Measurements from ENCODE around the gene GREB1.

DNA sequence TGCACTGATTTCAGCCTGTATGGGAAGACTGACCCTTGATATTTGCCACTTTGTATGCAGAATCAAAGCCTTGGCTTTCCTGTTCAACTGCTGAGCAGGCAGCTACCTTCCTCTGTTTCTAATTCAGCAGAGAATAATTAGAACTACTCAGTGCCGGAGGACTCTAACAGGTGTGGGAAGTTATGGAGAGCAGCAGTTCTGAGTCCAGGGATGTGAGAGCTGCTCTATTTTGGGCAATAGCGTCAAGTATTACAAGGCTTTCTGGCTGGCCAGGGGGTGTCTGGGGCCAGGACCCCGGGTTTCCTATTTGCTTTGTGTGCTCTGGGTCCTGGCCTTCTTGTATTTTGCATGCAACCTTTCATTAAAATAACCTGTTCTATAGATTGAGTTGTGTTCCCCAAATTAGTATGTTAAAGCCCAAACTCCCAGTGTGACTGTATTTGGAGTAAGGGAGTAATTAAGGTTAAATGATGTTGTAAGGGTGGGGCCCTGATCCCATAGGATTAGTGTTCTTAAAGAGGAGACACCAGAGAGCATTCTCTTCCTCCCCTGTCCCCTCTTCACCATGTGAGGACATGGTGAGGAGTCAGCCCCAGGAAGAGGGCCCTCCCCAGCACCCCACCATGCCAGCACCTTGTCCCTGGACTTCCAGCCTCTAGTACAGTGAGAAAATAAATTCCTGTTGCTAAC is 141.7 kb downstream of the GREB1 start:
- TF ChIP-seq, protein P1, sequence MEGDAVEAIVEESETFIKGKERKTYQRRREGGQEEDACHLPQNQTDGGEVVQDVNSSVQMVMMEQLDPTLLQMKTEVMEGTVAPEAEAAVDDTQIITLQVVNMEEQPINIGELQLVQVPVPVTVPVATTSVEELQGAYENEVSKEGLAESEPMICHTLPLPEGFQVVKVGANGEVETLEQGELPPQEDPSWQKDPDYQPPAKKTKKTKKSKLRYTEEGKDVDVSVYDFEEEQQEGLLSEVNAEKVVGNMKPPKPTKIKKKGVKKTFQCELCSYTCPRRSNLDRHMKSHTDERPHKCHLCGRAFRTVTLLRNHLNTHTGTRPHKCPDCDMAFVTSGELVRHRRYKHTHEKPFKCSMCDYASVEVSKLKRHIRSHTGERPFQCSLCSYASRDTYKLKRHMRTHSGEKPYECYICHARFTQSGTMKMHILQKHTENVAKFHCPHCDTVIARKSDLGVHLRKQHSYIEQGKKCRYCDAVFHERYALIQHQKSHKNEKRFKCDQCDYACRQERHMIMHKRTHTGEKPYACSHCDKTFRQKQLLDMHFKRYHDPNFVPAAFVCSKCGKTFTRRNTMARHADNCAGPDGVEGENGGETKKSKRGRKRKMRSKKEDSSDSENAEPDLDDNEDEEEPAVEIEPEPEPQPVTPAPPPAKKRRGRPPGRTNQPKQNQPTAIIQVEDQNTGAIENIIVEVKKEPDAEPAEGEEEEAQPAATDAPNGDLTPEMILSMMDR (conservative IDR thresholded peaks at IDR 0.05; ENCODE audit: low read depth, low read length): no peak
- TF ChIP-seq EZH2 (IDR thresholded peaks at IDR 0.05; ENCODE audit: low read length, unreplicated experiment): no peak
